Body of pancreas (tissue), 4 donors: ENCODE results near the gene NUDT1. TPM values are rescaled to one million over a fixed set of nuclear protein-coding genes. Genes with fewer than 3 reads are reported as not detected.

Experiments used
- ATAC-seq: fragments of 150-250 bp; one replicate; pipeline ENCODE4 v1.9.1; 2016
- DNase-seq, 4 donors: peaks; one replicate each; pipeline ENCODE4 v3.0.0-alpha.2; 2019
- H3K27ac ChIP-seq, 4 donors: fragments of 200-600 bp; sonication (generic); 1 replicate in 3 of 4; 2 replicates in 1 of 4; pipeline versions ENCODE4 v1.5.1 to v1.6.1; 2016 to 2019; ENCODE audit warnings: mild to moderate bottlenecking in 1 of 4, mixed read lengths in 1 of 4, moderate library complexity in 1 of 4
- H3K27me3 ChIP-seq, 2 donors: fragments of 200-600 bp; sonication (generic); one replicate each; pipeline ENCODE4 v1.6.0; 2016; ENCODE audit warnings: mild to moderate bottlenecking in 1 of 2
- H3K36me3 ChIP-seq, 2 donors: fragments of 200-600 bp; sonication (generic); replicated peaks in 1 of 2; 2 replicates each; pipeline ENCODE4 v1.5.1; 2016; ENCODE audit warnings: low read depth in 2 of 2; ENCODE audit not compliant: insufficient read depth in 1 of 2
- H3K4me1 ChIP-seq: fragments of 200-600 bp; sonication (generic); one replicate; pipeline ENCODE4 v1.6.0; 2016
- H3K4me3 ChIP-seq, 2 donors: fragments of 200-600 bp; sonication (generic); 1 replicate in 1 of 2; 2 replicates in 1 of 2; pipeline ENCODE4 v1.5.1; 2016 to 2019
- H3K9me3 ChIP-seq, 3 donors: fragments of 200-600 bp; sonication (generic); 1 replicate in 2 of 3; 2 replicates in 1 of 3; pipeline ENCODE4 v1.5.1; 2016
- CTCF ChIP-seq, 7 experiments: fragments of 450-650 bp in 4 of 7; fragments of 200-600 bp in 3 of 7; sonication (generic) in 3 of 7; IDR thresholded peaks; one replicate each; pipeline ENCODE4 v1.5.1; 2016 to 2019; ENCODE audit warnings: antibody characterized with exemption in 7 of 7
- POLR2A ChIP-seq, 3 donors: fragments of 450-650 bp; IDR thresholded peaks; one replicate each; pipeline ENCODE4 v1.6.1; 2016; ENCODE audit warnings: antibody characterized with exemption in 3 of 3, mild to moderate bottlenecking in 2 of 3
- WGBS, 2 donors: methylation state at CpG; one replicate each; pipeline ENCODE4 v1.1.5; 2017; 5-methylcytosine and 5-hydroxymethylcytosine counted together
- intact Hi-C: fragments of 100-400 bp; cut with DNase I; formaldehyde crosslinking; loops from one replicate; pipeline ENCODE4 v1.15.1; 2023
- total RNA-seq, 2 donors: library from RNA; depleted of rRNA; stranded (reverse); fragments of >200 nt; gene quantifications; one replicate each; pipeline ENCODE4 v1.1.0, GENCODE V29; 2016

The NUDT1 gene
- total RNA-seq, 2 donors from 2014 or later = 26.2 TPM; not detected in 1

GRCh38 chr7:2196381-2197378 is 45.3 kb upstream of the NUDT1 start:
- intact Hi-C loops = no loop called here
- no peaks in the 10 kb centered on the region for H3K4me1 ChIP-seq
- TF ChIP-seq POLR2A (IDR thresholded peaks at IDR 0.05) (no peak), CTCF (IDR thresholded peaks at IDR 0.05) (no peak)
- DNase-seq (no peak), ATAC-seq (no peak)
- no peak overlapping the region for H3K4me3 ChIP-seq
- no peaks in the 10 kb centered on the region for H3K27me3 ChIP-seq
- H3K27ac ChIP-seq = no peak overlapping the region
- H3K9me3 ChIP-seq = no peaks in the 10 kb centered on the region
- 85 to 91% methylated on average over 27 to 32 of the region's 32 CpGs for WGBS, 2 donors
- H3K36me3 ChIP-seq = no peaks in the 10 kb centered on the region

DNA sequence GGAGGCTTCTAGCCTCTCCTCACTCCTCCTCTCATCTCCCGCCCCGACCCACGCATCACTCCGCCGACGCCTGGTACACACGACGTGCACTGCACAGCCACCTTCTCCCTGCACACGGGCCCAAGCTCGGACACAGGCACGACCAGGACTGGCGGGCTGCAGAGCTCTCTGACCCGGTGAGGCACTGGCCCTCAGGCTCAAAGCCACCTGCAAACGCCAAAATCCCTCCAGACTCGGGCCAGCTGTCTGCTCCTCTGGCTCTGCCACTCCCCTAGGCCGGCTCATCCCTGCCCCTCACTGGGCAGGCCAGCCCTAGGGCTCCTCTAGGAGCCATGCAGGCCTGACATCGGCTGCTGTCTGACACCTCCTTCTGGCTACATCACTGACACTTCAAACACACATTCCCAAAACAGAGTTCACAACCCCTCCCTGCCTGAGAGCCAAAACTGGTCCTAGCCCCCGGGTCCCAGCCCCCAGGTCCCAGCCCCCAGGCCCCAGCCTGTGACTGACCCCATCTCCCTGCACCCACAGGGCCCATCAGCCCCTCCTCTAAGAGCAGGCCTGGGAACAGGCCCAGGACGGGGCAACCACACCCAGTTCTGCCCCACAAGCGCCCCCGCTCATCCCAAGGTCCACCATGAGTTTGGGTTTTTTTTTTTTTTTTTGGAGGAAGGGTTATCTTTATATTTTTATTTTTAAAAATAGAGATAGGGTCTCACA is 44.4 kb upstream of the NUDT1 start:
- no peak overlapping the region for H3K4me3 ChIP-seq
- H3K27me3 ChIP-seq = no peaks in the 10 kb centered on the region
- DNase-seq (no peak), ATAC-seq (no peak)
- no peaks in the 10 kb centered on the region for H3K9me3 ChIP-seq
- 85 to 93% methylated on average over 18 to 21 of the region's 21 CpGs for WGBS, 2 donors
- no peaks in the 10 kb centered on the region for H3K4me1 ChIP-seq
- intact Hi-C loops = no loop called here
- TF ChIP-seq CTCF (IDR thresholded peaks at IDR 0.05) (no peak), POLR2A (IDR thresholded peaks at IDR 0.05) (no peak)
- H3K27ac ChIP-seq = no peak overlapping the region
- H3K36me3 ChIP-seq = no peaks in the 10 kb centered on the region

DNA sequence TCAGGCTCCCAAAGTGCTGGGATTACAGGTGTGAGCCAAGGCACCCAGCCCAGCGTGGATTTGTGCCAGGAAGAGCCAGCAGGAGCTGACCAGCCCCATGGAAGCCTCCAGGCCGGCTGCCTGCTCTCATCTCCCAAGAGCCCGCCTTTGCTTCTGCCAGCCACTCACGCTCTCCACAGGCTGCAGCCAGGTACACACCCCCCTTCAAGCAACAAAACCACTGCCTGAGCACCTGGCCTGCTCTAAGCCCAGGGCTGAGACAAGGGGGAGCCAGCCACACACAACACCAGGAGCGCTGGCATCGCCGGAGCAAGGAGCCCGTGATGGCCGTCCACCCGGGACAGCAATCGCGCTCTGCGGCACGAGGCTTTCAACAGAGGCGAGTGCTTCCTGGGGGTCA is 43.8 kb upstream of the NUDT1 start:
- H3K4me3 ChIP-seq = no peak overlapping the region
- no peaks in the 10 kb centered on the region for H3K36me3 ChIP-seq
- TF ChIP-seq POLR2A (IDR thresholded peaks at IDR 0.05) (no peak), CTCF (IDR thresholded peaks at IDR 0.05) (no peak)
- H3K27ac ChIP-seq = no peak overlapping the region
- H3K27me3 ChIP-seq = no peaks in the 10 kb centered on the region
- intact Hi-C loops = no loop called here
- no peaks in the 10 kb centered on the region for H3K9me3 ChIP-seq
- WGBS, 2 donors = 90 to 100% methylated on average over 2 to 15 of the region's 15 CpGs
- ATAC-seq (no peak), DNase-seq (peak in 1 of 4 donors; percentile 22)
- H3K4me1 ChIP-seq = no peaks in the 10 kb centered on the region

- Histone ChIP-seq H3K4me3 (no peak overlapping the region), H3K9me3 (no peaks in the 10 kb centered on the region), H3K27ac (no peak overlapping the region), H3K4me1 (no peaks in the 10 kb centered on the region), H3K27me3 (no peaks in the 10 kb centered on the region), H3K36me3 (no peaks in the 10 kb centered on the region)
- no peak for ATAC-seq
- no peak for TF ChIP-seq CTCF (IDR thresholded peaks at IDR 0.05)
- TF ChIP-seq POLR2A (IDR thresholded peaks at IDR 0.05) = no peak
- 92 to 93% methylated on average over 2 to 9 of the region's 10 CpGs for WGBS, 2 donors
- intact Hi-C loops = no loop called here
- no peak for DNase-seq
Measured at GRCh38 chr7:2198760-2199159, 43.3 kb upstream of the NUDT1 start.
